Liver (tissue), 9 donors: Measurements from ENCODE around the gene CREBBP. TPM values are rescaled to one million over a fixed set of nuclear protein-coding genes. Genes with fewer than 3 reads are reported as not detected.

Source experiments
- DNase-seq: peaks from one replicate; pipeline ENCODE4 v3.0.0-alpha.2; 2017; ENCODE audit warnings: low spot score
- H3K27ac ChIP-seq, 2 donors: one replicate each; pipeline ENCODE4 v1.7.0; 2013; ENCODE audit warnings: inconsistent platforms in 2 of 2, low read length in 2 of 2, control low read depth in 1 of 2, low read depth in 1 of 2, mild to moderate bottlenecking in 1 of 2
- H3K27me3 ChIP-seq, 4 donors: one replicate each; pipeline versions ENCODE4 v1.6.1 to v1.7.0; 2013; ENCODE audit warnings: low read length in 3 of 4, inconsistent platforms in 1 of 4, mild to moderate bottlenecking in 1 of 4, moderate library complexity in 1 of 4; ENCODE audit not compliant: control insufficient read depth in 4 of 4, insufficient read depth in 4 of 4
- H3K36me3 ChIP-seq, 4 donors: one replicate each; pipeline versions ENCODE4 v1.6.1 to v1.7.0; 2013; ENCODE audit warnings: low read length in 3 of 4, mild to moderate bottlenecking in 3 of 4, low read depth in 1 of 4, moderate library complexity in 1 of 4; ENCODE audit not compliant: control insufficient read depth in 4 of 4, insufficient read depth in 3 of 4
- H3K4me1 ChIP-seq, 4 donors: one replicate each; pipeline versions ENCODE4 v1.6.1 to v1.7.0; 2013; ENCODE audit warnings: low read length in 3 of 4, mild to moderate bottlenecking in 3 of 4, moderate library complexity in 1 of 4; ENCODE audit not compliant: control insufficient read depth in 4 of 4, insufficient read depth in 4 of 4
- H3K4me3 ChIP-seq, 3 donors: one replicate each; pipeline versions ENCODE4 v1.6.1 to v1.7.0; 2013; ENCODE audit warnings: low read length in 3 of 3, control low read depth in 1 of 3, low read depth in 1 of 3, mild to moderate bottlenecking in 1 of 3
- H3K9ac ChIP-seq, 2 donors: one replicate each; pipeline ENCODE4 v1.7.0; 2013; ENCODE audit warnings: low read length in 2 of 2, mild to moderate bottlenecking in 2 of 2, moderate library complexity in 2 of 2, control low read depth in 1 of 2, low read depth in 1 of 2
- H3K9me3 ChIP-seq, 4 donors: one replicate each; pipeline versions ENCODE4 v1.6.1 to v1.7.0; 2013; ENCODE audit warnings: low read length in 3 of 4; ENCODE audit not compliant: control insufficient read depth in 4 of 4
- ATF3 ChIP-seq: IDR thresholded peaks from 2 replicates; pipeline ENCODE4 v1.6.1; 2016; ENCODE audit warnings: antibody characterized with exemption
- CTCF ChIP-seq: fragments of 150-350 bp; IDR thresholded peaks from 2 replicates; pipeline ENCODE4 v1.5.1; 2017; ENCODE audit warnings: improper control_type of control experiment, low read depth, low read length; ENCODE audit not compliant: missing input control
- EGR1 ChIP-seq, 2 donors: IDR thresholded peaks; 2 replicates each; pipeline ENCODE4 v1.6.1; 2016 to 2018; ENCODE audit warnings: antibody characterized with exemption in 2 of 2, low read depth in 2 of 2
- FOXA1 ChIP-seq: IDR thresholded peaks from 2 replicates; pipeline ENCODE4 v1.6.1; 2016; ENCODE audit warnings: antibody characterized with exemption
- FOXA2 ChIP-seq: IDR thresholded peaks from 2 replicates; pipeline ENCODE4 v1.6.1; 2016; ENCODE audit warnings: antibody characterized with exemption
- GABPA ChIP-seq, 2 donors: IDR thresholded peaks in 1 of 2; conservative IDR thresholded peaks in 1 of 2; 2 replicates each; pipeline ENCODE4 v1.6.1; 2016; ENCODE audit warnings: antibody characterized with exemption in 2 of 2, mild to moderate bottlenecking in 1 of 2, moderate library complexity in 1 of 2
- HNF4A ChIP-seq, 2 donors: conservative IDR thresholded peaks; 2 replicates each; pipeline ENCODE4 v1.6.1; 2016; ENCODE audit warnings: antibody characterized with exemption in 2 of 2, mild to moderate bottlenecking in 2 of 2
- HNF4G ChIP-seq: IDR thresholded peaks from 2 replicates; pipeline ENCODE4 v1.6.1; 2016; ENCODE audit warnings: antibody characterized with exemption
- JUND ChIP-seq, 2 donors: IDR thresholded peaks; 2 replicates each; pipeline ENCODE4 v1.6.1; 2016; ENCODE audit warnings: antibody characterized with exemption in 2 of 2
- MAX ChIP-seq: IDR thresholded peaks from 2 replicates; pipeline ENCODE4 v1.6.1; 2016; ENCODE audit warnings: antibody characterized with exemption
- NR2F2 ChIP-seq: IDR thresholded peaks from 2 replicates; pipeline ENCODE4 v1.6.1; 2016; ENCODE audit warnings: antibody characterized with exemption
- RAD21 ChIP-seq, 2 donors: IDR thresholded peaks; 2 replicates each; pipeline ENCODE4 v1.6.1; 2016; ENCODE audit warnings: antibody characterized with exemption in 2 of 2, mild to moderate bottlenecking in 2 of 2
- RXRA ChIP-seq, 2 donors: IDR thresholded peaks; 2 replicates each; pipeline ENCODE4 v1.6.1; 2017 to 2018; ENCODE audit warnings: antibody characterized with exemption in 2 of 2, mild to moderate bottlenecking in 1 of 2
- SP1 ChIP-seq: IDR thresholded peaks from 2 replicates; pipeline ENCODE4 v1.6.1; 2018; ENCODE audit warnings: antibody characterized with exemption, mild to moderate bottlenecking
- TAF1 ChIP-seq: conservative IDR thresholded peaks from 2 replicates; pipeline ENCODE4 v1.6.1; 2016; ENCODE audit warnings: antibody characterized with exemption, mild to moderate bottlenecking
- YY1 ChIP-seq: IDR thresholded peaks from 2 replicates; pipeline ENCODE4 v1.6.1; 2016; ENCODE audit warnings: antibody characterized with exemption, mild to moderate bottlenecking
- ZBTB33 ChIP-seq: IDR thresholded peaks from 2 replicates; pipeline ENCODE4 v1.6.1; 2016; ENCODE audit warnings: antibody characterized with exemption
- WGBS: extraction: QIAGEN DNeasy Blood & Tissue Kit; methylation state at CpG from one replicate; pipeline ENCODE4 v1.1.7; 2013; 5-methylcytosine and 5-hydroxymethylcytosine counted together
- polyA plus RNA-seq, 2 donors: library from polyadenylated mRNA; stranded (reverse) in 1 of 2; unstranded in 1 of 2; fragments of 200-250 nt in 1 of 2; fragments of >200 nt in 1 of 2; fragmentation: Nextera tagmentation in 1 of 2; extraction: Ambion mirVana in 1 of 2; gene quantifications; one replicate each; pipeline versions ENCODE4 v1.2.1 to v1.2.3, GENCODE V29; 2013 to 2015
- total RNA-seq, 2 donors: library from RNA; depleted of rRNA; stranded (reverse); fragments of >200 nt; gene quantifications; one replicate each; pipeline ENCODE4 v1.2.3, GENCODE V29; 2014
- donor health status: healthy.
- donor health status: healthy.
- donor health status: healthy.
- donor health status: healthy.
- donor health status: healthy.

Gene CREBBP
- total and polyA plus RNA-seq, 4 donors = 7.0 to 25.8 (median 19.5) TPM

- H3K9ac ChIP-seq = no peak overlapping the region
- H3K9me3 ChIP-seq = no peaks in the 10 kb centered on the region
- H3K27me3 ChIP-seq = no peaks in the 10 kb centered on the region
- peaks cover 14 to 49% (median 39%) of the 10 kb centered on the region in 4 donors for H3K36me3 ChIP-seq
- TF ChIP-seq SP1 = no peak
- no peak for TF ChIP-seq JUND (IDR thresholded peaks at IDR 0.05)
- no peak for TF ChIP-seq FOXA2
- TF ChIP-seq ZBTB33 = no peak
- TF ChIP-seq CTCF = no peak
- TF ChIP-seq RXRA (IDR thresholded peaks at IDR 0.05) = no peak
- TF ChIP-seq GABPA (IDR thresholded peaks at IDR 0.05 in 1 of 2, conservative IDR thresholded peaks at IDR 0.05 in 1 of 2) = no peak
- no peak for TF ChIP-seq TAF1
- TF ChIP-seq ATF3 = no peak
- TF ChIP-seq NR2F2 = no peak
- TF ChIP-seq EGR1 (IDR thresholded peaks at IDR 0.05; ENCODE audit: low read depth in 2 of 2) = no peak
- no peak for TF ChIP-seq HNF4G
- no peak for DNase-seq
- 92% methylated on average over 7 of the region's 7 CpGs for WGBS
- H3K27ac ChIP-seq = no peak overlapping the region
- H3K4me1 ChIP-seq = peaks cover 0 to 2% (median 0%) of the 10 kb centered on the region in 4 donors
- H3K4me3 ChIP-seq = no peak overlapping the region
Observed at GRCh38 chr16:3782566-3782965, 97.9 kb downstream of the CREBBP start.

- no peak overlapping the region for H3K9ac ChIP-seq
- H3K4me1 ChIP-seq = peaks cover 1 to 2% (median 1%) of the 10 kb centered on the region in 4 donors
- H3K4me3 ChIP-seq = no peak overlapping the region
- peaks cover 14 to 50% (median 37%) of the 10 kb centered on the region in 4 donors for H3K36me3 ChIP-seq
- no peak for DNase-seq
- no peak for TF ChIP-seq NR2F2
- no peak for TF ChIP-seq ATF3
- TF ChIP-seq SP1 = no peak
- no peak for TF ChIP-seq CTCF
- TF ChIP-seq HNF4A (conservative IDR thresholded peaks at IDR 0.05) = no peak
- no peak for TF ChIP-seq YY1
- no peak for TF ChIP-seq RAD21 (IDR thresholded peaks at IDR 0.05)
- no peak for TF ChIP-seq TAF1
- TF ChIP-seq EGR1 (IDR thresholded peaks at IDR 0.05; ENCODE audit: low read depth in 2 of 2) = no peak
- no peak for TF ChIP-seq HNF4G
- no peak for TF ChIP-seq MAX
- TF ChIP-seq FOXA1 = no peak
- TF ChIP-seq GABPA (IDR thresholded peaks at IDR 0.05 in 1 of 2, conservative IDR thresholded peaks at IDR 0.05 in 1 of 2) = no peak
- WGBS = 87% methylated on average over 4 of the region's 4 CpGs
- H3K9me3 ChIP-seq = no peaks in the 10 kb centered on the region
- no peak overlapping the region for H3K27ac ChIP-seq
- no peaks in the 10 kb centered on the region for H3K27me3 ChIP-seq
Observed at GRCh38 chr16:3781421-3781820, 99.1 kb downstream of the CREBBP start.
